Measurements from ENCODE around the gene BCL7C.

BCL7C gene

GRCh38 chr16:30922960-30923535 is 29.2 kb upstream of the BCL7C start:
- DNase-seq (ENCODE audit: low read depth in 2 of 2, low spot score in 1 of 2): peak; percentile 87 to 92

GRCh38 chr16:30922420-30922959 is 28.6 kb upstream of the BCL7C start:
- DNase-seq (ENCODE audit: low read depth in 2 of 2, low spot score in 1 of 2): peak; percentile 99 to 100

GRCh38 chr16:30921748-30922419 is 28.0 kb upstream of the BCL7C start:
- peak; percentile 75 to 83 for DNase-seq (ENCODE audit: low read depth in 2 of 2, low spot score in 1 of 2)

DNA sequence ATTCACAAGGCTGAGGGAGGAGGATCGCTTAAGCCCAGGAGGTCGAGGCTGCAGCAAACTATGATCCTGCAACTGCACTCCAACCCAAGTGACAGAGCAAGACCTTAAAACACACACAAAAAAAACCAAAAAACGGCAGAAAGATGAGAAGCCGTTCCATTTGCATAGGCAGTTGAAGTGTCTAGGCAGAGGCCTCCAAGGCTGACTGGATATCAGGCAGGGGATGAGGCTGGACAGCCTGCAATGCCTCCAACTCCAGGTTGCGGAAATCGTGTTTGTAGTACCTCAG is 27.5 kb upstream of the BCL7C start:
- DNase-seq (ENCODE audit: low read depth in 2 of 2, low spot score in 1 of 2): no peak

DNA sequence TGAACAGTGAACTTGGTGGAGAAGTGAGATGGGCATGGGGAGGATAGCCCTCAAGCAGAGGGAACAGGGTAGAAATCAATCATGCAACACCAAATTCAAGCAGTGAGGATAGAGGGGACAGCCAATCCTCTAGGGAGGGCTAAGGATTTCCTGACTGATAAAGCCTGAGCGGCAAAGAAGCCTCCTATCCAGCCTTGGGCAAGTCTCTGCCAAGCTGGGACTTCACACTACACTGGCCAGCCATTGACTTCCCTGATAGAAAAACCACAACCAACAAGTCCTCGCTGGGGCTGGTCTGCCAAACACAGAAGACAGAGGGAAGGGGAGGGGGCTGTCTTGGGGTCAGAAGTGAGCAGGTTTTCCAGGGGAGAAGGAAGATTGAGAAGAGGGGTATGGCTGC is 27.0 kb upstream of the BCL7C start:
- DNase-seq (ENCODE audit: low read depth in 2 of 2, low spot score in 1 of 2): no peak

DNA sequence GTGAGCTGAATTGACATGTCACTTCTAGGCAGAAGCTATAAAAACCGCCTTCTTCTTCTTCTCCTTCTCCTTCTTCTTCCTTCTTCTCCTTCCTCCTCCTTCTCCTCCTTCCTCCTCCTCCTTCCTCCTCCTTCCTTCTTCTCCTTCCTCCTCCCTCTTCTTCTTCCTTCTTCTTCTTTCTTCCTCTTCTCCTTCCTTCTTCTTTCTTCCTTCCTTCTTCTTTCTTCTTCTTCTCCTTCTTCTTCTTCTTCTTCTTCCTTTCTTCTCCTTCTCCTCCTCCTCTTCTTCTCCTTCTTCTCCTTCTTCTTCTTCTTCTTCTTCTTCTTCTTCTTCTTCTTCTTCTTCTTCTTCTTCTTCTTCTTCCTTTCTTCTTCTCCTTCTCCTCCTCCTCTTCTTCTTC is 24.7 kb upstream of the BCL7C start:
- no peak for DNase-seq (ENCODE audit: low read depth in 2 of 2, low spot score in 1 of 2)

DNA sequence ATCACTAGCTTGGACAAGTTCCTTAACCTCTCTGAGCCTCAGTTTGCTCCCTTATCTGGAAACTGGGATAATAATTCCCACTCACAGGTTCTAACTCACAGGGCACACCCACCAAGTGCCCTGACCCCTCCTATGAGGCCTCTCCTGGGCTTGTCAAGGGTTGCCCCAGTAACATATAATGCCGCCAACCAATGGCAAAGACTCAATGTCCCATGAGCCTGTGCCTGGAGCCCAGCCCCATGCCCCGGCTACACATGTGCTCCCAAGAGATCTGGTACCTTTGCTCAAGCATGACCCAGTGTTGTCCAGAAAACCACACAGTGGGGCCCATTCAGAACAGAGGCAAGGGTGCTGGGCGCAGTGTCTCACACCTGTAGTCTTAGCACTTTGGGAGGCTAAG is 21.0 kb upstream of the BCL7C start:
- no peak for DNase-seq (ENCODE audit: low read depth in 2 of 2, low spot score in 1 of 2)

GRCh38 chr16:30912794-30913412 is 19.0 kb upstream of the BCL7C start:
- DNase-seq (ENCODE audit: low read depth in 2 of 2, low spot score in 1 of 2): no peak

DNA sequence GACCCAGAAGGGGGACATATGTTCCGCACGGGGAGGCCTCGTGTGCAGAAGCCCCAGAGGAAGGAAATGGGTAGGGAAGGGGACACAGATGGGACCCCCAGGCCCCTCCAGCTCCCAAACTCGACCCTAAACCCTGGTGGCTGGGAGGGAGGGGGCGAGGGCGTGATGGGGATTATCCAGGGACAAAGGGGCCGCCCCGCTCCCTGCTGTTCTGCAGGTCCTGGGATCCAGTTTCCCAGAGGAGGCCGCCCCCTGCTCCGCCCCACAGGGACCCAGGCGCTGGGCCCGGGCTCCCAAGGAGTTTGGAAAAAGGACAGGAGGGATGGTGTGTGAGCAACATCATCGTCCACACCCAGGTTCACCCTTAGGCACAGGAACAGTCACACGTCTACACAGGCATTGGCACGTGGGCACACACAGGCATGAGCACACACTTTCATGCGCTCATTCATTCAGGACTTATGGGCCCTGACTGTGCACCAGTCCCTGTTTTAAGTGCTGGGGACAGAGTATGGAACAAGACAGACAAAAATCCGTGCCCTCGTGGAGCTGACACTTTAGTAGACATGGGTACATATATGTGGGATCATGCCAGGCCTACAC is 16.7 kb upstream of the BCL7C start:
- DNase-seq (ENCODE audit: low read depth in 2 of 2, low spot score in 1 of 2): no peak

DNA sequence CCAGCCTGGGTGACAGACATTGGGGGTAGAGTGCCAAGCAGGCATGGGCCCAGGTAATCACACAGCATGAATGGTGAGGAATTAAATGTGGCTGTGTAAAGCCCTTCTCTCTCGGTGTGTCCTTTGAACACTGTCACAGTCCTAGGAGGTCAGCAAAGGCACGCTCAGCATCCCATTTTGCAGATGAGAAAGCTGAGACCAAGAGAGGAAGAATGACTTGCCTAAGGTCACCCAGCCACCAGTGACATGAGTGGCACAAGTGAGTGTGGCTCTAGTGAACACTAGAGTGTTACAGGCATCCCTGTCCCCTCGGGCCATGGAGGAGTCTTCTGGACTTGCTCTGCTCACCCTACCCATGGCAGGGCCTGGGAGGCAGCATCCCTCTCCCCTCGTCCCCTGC is 13.2 kb upstream of the BCL7C start:
- DNase-seq (ENCODE audit: low read depth in 2 of 2, low spot score in 1 of 2): no peak

DNA sequence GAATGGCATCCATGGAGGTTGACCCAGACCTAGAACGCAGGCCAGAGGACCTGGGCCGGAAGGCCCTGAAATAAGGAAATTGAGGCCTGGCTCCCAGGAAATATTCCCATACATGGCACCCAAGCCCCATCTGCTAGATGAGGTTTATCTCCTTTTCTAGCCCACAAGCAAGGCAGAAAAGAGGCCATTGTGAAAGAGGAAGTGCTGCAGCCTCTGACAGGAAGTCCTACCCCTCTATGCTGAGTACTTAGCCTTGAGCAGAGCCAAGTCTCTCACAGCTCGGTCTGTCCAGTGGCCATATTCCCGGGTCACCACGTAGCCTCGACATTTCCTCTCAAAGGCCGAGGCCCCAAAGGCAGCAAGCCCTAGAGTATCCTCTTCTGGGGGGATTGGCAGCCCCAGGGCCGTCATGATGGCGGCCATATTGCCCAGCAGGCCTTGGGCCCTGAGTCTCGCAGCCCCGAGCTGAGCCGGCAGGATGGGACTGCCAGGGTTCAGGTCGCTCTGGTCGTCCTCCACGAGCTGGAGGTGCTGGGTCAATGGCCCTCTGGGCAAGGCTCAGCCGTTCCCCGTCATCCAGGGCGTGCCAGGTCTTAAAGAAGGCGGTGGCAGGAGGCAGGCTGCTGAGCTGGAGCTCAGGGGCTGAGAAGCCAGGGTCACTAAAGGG is 10.4 kb upstream of the BCL7C start:
- DNase-seq (ENCODE audit: low read depth in 2 of 2, low spot score in 1 of 2): no peak

- no peak for DNase-seq (ENCODE audit: low read depth in 2 of 2, low spot score in 1 of 2)
Observed at GRCh38 chr16:30903596-30903995, 9.7 kb upstream of the BCL7C start.

DNA sequence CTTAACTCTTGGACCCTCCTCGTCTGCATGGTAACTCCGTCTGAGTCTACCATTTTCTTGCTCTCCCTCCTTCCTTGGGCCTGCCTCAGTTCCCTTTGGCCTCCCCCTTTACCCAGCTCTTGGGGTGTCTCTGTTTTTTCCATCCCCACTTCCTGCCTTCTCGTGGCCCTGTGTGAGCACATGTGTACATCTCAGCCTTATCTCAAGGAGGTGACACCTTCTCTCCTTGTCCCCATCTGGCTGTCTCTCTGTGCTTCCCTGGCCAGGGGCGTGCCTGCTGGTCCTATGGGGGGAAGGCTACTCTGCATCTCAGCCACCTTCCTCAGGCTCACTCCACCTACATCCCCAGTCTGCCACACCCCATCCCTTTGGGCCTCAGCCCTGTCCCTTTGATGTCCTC is 9.1 kb upstream of the BCL7C start:
- DNase-seq (ENCODE audit: low read depth in 2 of 2, low spot score in 1 of 2): no peak

DNA sequence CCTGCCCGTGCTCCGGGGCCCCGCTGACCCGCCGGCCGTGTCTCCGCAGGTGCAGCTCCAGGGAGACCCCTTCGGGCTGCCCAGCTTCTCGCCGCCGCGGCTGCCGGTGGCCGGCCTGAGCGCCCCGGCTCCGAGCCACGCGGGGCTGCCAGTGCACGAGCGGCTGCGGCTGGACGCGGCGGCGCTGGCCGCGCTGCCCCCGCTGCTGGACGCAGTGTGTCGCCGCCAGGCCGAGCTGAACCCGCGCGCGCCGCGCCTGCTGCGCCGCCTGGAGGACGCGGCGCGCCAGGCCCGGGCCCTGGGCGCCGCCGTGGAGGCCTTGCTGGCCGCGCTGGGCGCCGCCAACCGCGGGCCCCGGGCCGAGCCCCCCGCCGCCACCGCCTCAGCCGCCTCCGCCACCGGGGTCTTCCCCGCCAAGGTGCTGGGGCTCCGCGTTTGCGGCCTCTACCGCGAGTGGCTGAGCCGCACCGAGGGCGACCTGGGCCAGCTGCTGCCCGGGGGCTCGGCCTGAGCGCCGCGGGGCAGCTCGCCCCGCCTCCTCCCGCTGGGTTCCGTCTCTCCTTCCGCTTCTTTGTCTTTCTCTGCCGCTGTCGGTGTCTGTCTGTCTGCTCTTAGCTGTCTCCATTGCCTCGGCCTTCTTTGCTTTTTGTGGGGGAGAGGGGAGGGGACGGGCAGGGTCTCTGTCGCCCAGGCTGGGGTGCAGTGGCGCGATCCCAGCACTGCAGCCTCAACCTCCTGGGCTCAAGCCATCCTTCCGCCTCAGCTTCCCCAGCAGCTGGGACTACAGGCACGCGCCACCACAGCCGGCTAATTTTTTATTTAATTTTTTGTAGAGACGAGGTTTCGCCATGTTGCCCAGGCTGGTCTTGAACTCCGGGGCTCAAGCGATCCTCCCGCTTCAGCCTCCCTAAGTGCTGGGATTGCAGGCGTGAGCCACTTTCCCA is 8.4 kb upstream of the BCL7C start:
- no peak for DNase-seq (ENCODE audit: low read depth in 2 of 2, low spot score in 1 of 2)

- no peak for DNase-seq (ENCODE audit: low read depth in 2 of 2, low spot score in 1 of 2)
Observed at GRCh38 chr16:30901201-30902028, 7.5 kb upstream of the BCL7C start.

DNA sequence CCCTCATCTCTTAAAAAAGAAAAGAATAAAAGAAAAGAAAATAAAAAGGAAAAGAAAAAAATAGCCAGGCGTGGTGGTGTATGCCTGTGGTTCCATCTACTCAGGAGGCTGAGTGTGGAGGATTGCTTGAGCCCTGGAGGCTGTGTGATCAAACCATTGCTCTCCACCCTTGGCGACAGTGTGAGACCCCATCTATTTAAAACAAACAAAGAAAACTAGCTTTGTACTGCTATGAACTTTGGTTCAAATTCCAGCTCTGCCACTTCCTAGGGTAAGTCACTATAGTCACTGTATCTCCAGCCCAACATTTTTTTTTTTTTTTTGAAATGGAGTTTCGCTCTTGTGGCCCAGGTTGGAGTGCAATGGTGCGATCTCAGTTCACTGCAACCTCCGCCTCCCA is 6.7 kb upstream of the BCL7C start:
- no peak for DNase-seq (ENCODE audit: low read depth in 2 of 2, low spot score in 1 of 2)

DNA sequence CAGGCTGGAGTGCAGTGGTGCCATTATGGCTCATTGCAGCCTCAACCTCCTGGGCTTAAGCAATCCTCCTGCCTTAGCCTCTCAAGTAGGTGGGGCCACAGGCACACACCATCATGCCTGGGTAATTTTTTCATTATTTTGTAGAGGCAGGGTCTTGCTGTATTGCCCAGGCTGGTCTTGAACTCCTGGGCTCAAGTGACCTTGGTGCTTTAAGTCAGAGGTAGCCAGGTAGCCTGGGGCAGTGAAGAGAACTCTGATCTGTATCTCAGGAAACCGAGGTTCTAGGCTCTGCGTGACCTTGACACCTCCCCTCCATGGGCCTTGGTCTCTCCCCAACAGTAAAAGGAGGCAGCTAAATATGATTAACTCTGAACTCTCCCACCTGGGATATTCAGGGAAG is 5.9 kb upstream of the BCL7C start:
- DNase-seq (ENCODE audit: low read depth in 2 of 2, low spot score in 1 of 2): no peak

GRCh38 chr16:30896889-30897733 is 3.2 kb upstream of the BCL7C start:
- peak; percentile 51 to 58 for DNase-seq (ENCODE audit: low read depth in 2 of 2, low spot score in 1 of 2)

Measured in stimulated activated CD8-positive, alpha-beta memory T cell treated with anti-CD3 and anti-CD28 coated beads, Interleukin-4, amount 100 ng/mL, for 4 hours (primary cell).